Stimulated activated naive CD4-positive, alpha-beta T cell (primary cell): ENCODE results near the gene MRFAP1.
A peak's percentile ranks its signal among the peaks of the same experiment; 100 is the strongest.
"Not testable (repeated sequence)": the region's sequence is repeated elsewhere in the genome, so short reads cannot be mapped to it uniquely, and the experiment has no call there.

Experiments
- DNase-seq, 6 experiments: peaks; one replicate each; lab custom pipeline; 2025; lab: John Stamatoyannopoulos, UW

Gene MRFAP1

DNA sequence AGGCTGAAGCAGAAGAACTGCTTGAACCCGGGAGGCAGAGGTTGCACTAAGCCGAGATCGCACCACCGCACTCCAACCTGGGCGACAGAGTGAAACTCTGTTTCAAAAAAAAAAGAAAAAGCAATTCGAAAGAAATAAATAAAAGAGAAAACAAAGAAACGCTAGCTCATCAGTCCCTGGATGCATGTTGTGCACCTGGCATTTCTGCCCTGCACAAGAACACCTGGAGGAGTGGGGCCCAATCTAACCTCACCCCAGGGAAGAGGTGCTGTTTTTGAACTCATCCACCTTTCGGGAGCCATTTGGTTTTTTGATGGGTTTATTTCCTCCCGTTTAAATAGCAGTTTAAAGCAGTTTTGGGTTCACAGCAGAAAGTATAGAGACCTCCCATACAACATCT is 5.7 kb upstream of the MRFAP1 start:
- DNase-seq = no peak

DNA sequence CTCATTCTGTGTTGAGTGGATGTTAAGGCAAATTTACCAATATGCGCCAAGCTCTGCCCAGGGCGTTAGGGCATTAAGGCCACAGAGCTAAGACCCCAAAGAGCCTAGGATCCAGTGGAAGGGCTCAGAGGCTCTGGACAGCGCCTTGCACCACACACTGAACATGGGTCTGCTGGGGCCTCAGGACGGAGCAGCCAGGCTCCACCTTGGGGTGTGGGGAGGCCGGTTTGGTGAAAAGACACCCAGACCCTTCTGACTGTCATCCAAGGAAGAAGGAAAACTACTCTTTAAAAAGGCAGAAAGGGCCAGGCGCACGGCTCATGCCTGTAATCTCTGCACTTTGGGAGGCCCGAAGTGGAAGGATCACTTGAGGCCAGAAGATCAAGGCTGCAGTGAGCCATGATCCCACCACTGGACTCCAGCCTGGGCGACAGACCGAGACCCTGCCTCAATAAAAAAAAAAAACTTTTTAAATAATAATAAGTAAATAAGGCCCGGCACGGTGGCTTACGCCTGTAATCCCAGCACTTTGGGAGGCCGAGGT is 1.3 kb upstream of the MRFAP1 start:
- no peak for DNase-seq

DNA sequence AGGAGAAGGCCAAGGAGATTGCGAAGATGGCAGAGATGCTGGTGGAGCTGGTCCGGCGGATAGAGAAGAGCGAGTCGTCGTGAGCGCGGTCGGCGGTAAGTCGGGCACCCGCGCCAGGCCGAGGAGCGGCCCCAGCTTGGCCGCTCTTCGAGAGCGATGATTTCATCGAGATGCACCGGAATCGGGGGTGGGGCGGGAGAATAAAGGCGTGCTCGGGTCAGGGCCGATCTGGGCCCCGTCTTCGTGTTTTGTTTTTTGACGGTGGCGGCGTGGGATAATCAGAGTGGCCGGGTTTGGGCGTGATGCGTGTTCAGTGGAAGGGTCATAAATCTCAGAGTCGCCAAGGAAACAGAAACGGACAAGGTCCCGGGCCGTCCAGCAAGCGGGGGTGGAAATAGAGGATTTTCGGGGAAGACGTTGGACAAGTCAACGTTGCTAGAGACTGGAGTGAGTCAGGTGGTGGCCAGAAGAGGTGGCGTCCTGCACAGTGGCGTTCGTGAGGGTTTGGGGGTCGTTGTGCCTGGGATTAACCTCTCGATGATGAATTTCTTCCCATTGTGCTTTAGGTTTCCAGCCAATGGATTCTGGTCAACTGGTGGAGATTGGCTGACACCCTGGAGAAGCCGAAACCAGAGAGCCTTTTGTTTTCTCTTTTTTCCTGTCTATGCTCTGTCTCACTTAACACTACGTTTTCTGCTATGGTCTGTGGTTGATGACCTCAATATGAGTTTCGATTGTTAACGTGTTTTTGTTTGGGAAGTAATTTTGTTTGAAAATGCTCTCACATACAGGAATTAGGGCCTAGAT is 882 bp downstream of the MRFAP1 start:
- peak; percentile 33 to 68 (median 50) for DNase-seq

DNA sequence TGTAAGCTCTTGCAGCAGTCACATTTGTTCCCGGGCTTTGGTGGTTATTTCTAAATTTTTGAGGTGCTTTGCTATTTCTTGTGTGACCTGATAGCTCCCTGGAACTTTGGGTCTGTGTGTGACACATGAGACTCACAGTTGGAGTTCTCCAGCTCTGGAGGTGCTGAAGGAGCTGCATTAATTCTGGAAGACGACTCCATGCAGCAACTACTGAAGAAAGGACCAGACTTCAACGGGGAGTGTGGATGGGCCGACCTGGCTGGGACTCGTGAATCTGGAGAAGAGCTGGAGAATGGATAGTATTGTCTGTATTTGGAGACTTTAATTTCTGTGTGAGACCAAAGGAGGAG is 1.5 kb downstream of the MRFAP1 start:
- DNase-seq = no peak

DNA sequence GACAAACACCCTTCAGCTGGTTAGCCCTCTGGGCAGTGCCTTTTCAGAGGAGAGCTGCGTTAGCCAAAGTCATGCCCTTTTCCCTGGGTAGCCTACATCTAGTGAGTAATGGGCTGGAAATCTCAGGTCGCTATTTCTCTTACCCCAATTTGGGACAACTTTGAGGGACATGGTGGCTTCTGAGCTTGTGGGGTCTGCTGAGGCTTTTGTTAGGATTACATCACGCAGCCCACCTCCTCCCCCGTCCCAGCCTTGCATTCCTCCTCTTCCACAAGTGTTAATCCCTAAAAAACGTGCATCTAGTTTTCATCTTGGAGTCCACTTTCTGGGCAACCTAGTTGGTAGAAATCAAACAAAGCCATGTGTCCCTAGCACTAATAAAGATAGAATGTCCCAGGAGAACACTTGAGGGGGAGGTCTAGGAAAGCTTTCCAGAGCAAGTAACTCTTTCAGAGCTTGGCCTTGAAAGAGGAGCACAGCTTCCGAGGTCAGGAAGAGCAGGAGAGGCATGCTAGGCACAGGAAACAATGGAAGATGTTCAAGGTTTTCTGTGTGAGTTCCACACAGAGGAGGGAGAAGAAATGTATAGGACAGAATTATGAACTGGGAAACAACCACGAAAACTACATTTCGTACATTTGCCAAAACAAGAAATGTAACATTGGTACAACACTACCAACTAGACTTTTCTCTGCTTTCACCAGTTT is 2.8 kb downstream of the MRFAP1 start:
- DNase-seq = no peak

DNA sequence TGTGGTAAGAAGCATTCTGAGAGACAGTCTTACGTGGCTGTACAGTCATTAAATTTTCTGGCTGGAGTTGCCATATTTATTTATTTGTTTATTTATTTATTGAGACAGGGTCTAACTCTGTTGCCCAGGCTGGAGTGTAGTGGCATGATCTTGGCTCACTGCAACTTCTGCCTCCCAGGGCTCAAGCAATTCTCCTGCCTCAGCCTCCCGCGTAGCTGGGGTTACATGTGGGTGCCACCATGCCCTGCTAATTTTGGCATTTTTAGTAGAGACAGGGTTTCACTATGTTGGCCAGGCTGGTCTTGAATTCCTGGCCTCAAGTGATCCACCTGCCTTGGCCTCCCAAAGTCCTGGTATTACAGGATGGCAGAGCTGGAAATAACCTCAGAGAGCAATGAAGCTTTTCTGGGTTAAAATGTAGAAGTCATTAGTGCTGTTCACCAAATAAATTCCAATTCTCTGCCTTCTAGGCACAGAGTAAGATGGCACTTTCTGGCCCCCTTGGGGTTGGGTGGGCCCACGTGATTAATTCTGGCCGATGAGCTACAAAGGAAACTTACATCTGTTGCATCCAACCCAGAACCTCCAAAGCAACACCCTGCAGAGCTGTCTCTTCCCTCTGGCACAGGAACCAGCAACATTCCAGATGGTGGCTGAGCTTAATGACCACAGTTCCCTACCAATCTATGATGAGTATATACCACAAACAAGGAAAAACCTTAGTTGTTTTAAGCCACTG is 4.5 kb downstream of the MRFAP1 start:
- DNase-seq = no peak

DNA sequence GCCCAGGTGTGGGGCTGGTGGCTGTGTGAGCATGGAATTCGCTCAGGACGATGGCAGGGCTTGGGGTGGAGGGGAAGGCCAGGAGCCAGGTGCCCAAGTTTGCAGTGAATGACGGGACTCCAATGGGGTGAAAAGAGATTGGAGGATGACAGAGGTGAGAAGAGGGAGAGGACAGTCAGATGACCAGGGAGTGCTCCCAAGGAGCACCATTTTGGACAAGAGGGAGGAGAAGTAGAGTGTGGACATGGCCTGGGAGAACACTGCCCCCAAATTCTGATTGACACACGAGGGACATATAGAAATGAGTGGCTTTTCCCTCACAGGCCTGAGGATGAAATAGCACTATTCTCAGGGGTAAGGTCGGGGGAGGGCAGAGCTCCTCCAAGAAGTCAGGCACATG is 6.7 kb downstream of the MRFAP1 start:
- DNase-seq = no peak

DNA sequence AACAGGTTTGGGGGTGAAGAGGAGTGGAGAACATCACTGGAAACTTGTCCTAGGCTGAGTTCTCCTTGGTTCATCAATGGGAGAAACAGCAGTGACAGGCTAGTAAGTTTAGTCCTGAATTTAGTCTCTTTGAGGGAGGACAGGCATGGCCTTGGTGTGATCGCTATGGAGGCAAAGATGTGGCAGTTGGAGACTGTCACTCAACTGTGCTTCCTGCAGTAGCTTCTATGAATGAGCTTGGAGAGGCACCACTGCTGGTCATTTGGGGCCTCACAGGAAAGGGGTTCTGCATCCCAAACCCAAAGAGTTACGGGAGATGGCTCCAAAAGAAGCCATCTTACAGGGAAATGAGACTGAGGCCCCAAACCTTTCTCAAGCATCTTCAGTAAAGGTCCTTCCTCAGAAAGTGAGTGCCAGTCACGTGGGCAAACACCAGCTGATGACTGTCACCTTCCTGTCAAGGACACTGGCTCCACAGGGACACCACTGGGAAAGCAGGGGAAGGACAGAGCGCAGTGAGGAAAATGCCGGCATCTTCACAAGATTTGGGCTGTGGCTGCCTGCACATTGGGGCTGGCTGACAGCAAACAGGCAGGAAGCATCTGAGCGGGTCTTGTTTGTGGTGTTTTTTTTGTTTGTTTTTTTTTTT is 7.2 kb downstream of the MRFAP1 start:
- DNase-seq = no peak

DNA sequence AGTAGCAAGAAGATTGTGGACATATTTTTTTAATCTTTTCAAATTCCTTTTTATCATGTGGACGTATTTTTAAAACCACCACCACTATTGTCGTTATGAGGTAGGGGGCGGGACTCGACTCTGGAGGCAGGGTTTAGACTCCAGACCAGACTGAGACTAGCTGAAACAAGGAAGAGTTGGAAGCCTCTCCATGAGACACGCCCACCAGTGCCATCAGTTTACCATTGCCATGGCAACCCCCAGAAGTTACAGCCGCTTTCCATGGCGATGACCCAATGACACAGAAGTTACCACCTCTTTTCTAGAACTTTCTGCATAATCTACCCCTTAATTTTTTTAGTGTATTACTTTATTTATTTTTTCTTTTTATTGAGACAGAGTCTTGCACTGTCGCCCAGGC is 8.7 kb downstream of the MRFAP1 start:
- no peak for DNase-seq

DNA sequence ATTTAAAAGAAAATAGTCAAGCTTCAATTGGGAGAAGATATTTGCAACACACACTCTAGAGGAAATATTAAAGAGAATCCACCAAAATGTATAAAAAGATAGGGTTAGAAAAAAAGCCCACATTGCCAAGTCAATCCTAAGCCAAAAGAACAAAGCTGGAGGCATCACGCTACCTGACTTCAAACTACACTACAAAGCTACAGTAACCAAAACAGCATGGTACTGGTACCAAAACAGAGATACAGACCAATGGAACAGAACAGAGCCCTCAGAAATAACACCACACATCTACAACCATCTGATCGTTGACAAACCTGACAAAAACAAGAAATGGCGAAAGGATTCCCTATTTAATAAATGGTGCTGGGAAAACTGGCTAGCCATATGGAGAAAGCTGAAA is 13.7 kb downstream of the MRFAP1 start:
- DNase-seq = not testable (repeated sequence)

DNA sequence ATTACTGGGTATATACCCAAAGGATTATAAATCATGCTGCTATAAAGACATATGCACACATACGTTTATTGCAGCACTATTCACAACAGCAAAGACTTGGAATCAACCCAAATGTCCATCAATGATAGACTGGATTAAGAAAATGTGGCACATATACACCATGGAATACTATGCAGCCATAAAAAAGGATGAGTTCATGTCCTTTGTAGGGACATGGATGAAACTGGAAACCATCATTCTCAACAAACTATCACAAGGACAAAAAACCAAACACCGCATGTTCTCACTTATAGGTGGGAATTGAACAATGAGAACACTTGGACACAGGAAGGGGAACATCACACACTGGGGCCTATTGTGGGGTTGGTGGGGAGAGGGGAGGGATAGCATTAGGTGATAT is 14.8 kb downstream of the MRFAP1 start:
- not testable (repeated sequence) for DNase-seq

DNA sequence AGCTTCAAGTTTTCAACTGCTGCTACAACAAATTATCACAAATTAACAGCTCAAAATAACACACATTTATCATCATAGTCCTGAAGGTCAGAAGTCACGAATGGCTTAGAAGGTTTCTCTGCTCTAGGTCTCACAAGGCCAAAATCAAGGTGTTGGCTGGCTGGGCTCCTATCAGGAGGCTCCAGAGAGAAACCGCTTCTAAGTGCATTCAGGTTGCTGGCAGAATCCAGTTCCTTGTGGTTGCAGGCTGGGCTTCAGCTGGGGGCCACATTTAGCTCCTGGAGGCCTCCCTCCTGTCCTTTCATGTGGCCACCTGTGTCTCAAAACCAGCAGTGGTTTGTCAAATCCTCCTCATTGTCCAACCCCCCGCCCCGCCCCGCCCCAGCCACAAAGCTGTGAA is 15.4 kb downstream of the MRFAP1 start:
- DNase-seq = no peak

DNA sequence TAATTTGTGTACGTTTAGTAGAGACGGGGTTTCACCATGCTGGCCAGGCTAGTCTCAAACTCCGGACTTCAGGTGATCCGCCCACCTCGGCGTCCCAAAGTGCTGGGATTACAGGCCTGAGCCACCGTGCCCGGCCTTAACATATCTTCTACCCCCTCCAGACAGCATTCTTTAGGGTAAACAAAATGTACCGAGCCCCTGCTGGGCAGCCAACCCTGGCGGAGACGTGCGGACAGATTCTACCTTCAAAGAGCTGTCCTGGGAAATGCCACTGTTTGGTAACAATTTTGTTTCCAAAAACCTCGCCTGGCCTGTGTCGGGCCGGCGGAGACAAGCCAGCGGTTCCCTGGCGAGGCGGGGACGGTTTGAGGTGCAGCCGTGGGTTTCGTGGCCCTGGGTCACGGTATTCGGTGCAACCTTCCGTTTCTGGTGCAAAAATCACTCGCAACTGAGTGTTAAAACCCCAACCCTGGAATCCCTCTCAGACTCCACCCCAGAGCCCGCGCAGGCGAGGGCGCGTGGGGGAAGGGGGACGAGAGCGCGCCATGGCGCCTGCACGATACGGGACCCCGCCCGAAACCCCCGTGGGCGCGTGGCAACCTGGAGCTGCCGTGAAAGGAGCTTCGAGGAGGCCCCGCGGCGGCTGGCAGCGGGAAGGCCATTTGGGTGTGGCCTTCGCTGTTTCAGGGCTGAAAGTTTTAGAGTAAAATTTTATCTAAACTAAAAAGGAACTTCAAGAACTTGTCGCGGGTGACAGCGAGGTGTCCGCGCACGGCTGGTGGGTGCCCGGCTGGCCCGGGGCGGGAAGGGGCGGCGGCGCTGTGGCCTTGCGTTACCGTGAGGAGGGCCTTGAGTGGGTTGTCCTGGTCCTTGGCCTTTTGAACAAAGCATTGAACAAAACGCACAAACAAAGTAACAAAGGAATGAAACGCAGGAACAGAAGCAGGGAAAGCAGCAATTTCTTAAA is 17.0 kb downstream of the MRFAP1 start:
- no peak for DNase-seq

DNA sequence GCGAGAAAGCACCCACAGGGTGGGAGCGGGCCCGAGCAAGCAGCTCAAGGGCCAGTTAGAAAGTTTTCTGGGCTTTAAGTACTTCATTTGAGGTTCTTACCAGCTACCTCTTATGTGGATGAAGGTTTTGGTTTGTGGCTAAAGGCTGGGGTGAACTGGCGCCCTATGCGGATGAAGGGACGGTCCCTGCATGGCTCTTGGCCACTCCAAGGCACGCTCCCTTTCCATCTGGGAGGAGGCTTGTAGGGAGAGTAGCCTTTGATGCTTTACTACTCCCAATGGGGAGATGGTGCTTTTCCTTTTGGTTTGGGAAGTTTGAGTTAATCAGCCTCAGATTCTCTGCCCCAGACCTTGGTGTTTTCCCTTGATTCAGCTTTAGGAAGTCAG is 17.7 kb downstream of the MRFAP1 start:
- no peak for DNase-seq

DNA sequence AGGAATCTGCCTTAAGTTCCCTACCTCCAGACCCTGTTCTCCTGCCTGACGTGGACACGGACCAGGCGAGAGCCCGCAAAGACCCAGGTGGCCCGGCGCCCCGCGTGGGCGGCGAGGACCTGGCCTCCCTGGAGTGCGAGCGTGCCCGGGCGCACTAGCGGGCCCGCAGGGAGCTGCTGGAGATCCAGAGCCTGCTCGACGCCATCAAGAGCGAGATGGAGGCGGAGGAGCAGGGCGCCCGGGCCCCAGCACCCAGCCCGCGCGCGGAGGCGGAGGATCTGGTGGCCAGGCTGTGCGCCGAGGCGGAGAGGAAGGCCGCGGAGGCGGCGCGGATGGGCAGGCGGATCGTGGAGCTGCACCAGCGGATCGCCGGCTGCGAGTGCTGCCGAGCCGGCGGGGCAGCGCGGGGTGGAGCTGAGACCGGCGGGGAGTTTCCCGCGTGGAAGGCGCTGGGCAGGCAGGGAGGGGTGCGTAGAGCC is 18.2 kb downstream of the MRFAP1 start:
- DNase-seq = peak; percentile 27 to 57 (median 53)

DNA sequence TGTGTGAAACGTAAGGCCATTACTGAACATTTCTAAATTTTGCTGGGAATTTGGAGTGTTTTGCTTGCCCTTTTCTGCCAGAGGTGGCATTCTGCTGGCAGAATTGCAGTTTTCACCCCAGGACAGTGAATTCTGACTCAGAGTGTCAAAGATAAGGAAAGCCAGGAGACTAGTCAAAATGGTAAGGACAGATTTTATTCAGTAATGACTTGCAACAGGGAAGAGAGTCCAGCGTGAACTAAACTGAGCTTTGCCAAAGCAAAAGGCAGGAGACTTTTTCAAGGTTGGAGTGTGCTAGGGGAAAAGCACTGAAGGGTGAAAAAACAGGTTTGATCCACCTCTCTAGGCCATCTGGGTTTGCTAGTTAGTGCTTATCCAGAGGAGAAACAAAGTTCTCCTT is 19.4 kb downstream of the MRFAP1 start:
- no peak for DNase-seq

DNA sequence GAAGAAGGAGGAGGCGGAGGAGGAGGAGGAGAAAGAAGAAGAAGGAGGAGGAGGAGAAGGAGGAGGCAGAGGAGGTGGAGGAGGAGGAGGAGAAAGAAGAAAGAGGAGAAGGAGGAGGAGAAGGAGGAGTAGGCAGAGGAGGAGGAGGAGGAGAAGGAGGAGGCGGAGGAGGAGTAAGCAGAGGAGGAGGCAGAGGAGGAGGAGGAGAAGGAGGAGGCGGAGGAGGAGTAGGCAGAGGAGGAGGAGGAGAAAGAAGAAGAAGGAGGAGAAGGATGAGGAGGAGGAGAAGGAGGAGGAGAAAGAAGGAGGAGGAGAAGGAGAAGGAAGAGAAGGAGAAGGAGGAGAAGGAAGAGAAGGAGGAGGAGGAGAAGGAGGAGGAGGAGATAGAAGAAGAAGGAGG is 19.9 kb downstream of the MRFAP1 start:
- DNase-seq = no peak

DNA sequence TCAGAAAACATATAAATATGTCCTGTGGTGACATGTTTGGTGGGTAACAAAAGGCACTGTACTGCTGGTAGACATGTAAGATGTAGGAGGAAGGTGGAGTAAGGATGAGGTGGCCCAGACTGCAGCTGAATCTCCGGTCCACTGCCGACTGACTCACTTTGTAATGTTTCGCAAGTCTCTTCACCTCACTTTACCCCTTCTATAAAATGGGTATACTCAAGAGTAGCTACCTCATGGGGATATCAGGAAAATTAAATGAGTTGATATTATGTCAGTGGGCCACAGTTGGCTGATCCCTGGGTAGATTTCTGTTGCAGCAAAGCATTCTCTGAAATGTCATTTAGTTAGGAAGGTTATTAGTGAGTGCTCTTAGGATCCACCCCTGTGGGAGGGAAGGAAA is 22.1 kb downstream of the MRFAP1 start:
- DNase-seq = no peak

DNA sequence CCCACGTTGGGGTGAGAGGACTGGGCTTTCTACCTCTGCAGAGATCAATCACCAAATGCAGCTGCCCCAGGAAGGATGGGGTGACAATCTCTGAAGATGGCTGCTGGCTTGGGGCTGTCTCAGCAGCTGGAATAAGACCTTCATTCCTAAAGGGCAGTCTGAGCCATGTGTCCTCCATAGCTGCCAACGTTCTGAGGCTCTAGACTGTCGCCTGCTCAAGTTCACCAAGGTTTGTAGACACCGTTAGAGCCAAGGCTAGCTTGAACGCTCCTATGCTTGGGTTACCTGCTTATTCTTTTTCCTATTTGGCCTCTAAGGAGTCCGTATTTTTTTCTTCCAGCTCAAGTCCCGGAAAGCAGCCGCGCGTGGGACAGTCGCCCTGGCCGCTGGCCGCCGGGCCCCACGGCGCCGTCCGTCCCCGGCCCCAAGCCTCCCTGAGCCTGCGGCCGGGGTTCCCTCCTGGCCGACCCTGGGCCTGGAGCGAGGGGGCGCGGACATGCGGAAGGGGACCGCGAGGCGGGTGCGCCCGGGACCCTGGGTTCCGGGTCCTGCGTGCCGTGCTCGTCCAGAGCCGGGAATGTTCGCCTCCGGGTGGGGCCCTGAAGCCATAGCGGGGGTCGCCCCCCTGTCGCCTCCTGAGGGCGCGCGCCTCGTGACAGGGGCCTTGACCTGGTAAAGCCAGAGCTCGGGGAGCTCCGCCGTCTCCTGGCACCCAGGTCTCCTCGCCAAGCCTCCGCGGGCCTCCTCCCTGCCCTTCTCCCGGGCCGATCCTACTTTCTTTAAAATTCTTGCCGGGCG is 23.3 kb downstream of the MRFAP1 start:
- DNase-seq = no peak

DNA sequence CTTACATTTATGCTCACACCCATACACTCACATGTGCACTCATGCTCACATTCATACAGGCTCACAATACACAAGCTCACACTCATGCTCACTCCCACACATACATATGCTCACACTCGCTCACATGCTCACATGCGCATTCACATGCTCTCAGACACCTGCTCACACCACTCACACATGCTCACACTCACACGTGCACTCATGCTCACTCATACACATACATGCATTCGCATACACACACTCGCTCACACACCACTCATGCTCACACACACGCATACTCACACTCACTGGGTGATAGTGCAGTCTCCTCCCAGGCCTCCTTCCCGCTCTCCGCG is 24.8 kb downstream of the MRFAP1 start:
- no peak for DNase-seq
